Thyroid gland (tissue), 4 donors: ENCODE results near the gene BNIPL.

Source experiments
- CTCF ChIP-seq, 6 experiments: fragments of 200-600 bp in 3 of 6; fragments of 450-650 bp in 3 of 6; sonication (generic) in 3 of 6; IDR thresholded peaks; one replicate each; pipeline ENCODE4 v1.5.1; 2016 to 2019; ENCODE audit warnings: antibody characterized with exemption in 6 of 6, mild to moderate bottlenecking in 2 of 6, inconsistent platforms in 1 of 6, moderate library complexity in 1 of 6
- POLR2A ChIP-seq, 2 donors: fragments of 450-650 bp; IDR thresholded peaks; one replicate each; pipeline ENCODE4 v1.6.1; 2017; ENCODE audit warnings: antibody characterized with exemption in 2 of 2, mild to moderate bottlenecking in 2 of 2, moderate library complexity in 1 of 2

DNA sequence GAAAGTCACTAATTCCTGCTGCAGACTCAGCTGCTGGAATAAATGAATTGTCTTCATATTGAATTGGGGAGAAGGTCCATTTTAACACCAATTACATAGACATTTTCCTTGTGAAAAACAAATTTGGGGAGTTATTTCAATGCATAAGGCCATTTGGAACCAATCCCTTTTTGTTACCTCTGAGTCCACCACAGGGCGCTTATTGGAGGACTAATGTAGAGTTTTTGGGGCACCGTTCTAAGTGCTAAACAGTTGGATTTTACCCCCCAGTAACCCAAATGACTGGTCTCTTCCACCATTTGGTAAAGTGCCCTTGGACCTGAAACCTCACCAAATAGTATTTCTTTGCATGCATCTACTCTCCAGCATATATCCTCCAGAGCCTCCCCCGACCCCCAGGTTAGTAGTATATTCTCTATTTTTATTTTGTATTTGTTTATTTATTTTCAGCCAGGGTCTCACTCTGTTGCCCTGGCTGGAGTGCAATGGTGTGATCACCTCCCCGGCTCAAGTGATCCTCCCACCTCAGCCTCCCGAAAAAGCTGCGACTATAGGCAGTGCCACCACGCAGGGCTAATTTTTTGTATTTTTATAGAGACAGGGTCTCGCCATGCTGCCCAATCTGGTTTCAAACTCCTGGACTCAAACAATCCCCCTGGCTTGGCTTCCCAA, 26.6 kb upstream of the BNIPL start:
- TF ChIP-seq CTCF (IDR thresholded peaks at IDR 0.05) (no peak), POLR2A (IDR thresholded peaks at IDR 0.05) (no peak)
